ENCODE results near the gene KLK14. TPM values are rescaled to one million over a fixed set of nuclear protein-coding genes. Genes with fewer than 3 reads are reported as not detected.

KLK14 gene
- total RNA-seq, 3 donors from 2014 or later, result 0.79 to 1.4 (median 1.2) TPM

DNA sequence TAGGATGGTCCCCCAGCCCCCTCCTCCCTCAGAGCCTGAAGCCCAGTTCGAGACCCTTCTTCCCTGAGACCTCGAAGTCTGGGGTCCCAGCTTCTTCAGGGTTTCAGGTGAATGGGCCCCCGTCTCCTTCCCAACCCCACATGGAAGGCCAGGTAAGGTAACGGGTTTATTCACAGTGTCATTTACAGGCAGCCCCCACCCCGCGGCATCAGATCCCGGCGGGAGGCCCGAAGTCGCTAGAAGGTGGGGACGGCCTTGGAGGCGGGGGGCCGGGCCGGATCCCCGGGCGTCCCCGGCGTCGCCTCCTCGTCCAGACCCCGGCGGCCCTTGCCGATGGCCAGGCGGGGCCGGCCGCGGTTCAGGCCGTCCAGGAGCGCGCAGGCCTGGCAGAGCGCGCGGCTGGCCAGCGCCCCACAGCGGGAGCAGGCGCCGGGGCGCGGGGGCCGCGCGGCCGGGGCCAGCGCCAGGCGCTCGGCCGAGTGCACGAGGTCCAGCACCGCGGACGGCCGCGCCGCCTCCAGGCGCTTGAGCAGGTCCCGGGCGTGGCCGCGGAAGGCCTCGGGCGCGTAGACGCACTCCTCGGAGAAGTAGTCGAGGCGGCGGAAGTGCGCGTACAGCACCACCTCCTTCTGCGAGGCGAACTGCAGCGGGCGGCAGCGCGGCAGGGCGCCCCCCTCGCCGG is 15.8 kb upstream of the KLK14 start:
- Mint-ChIP-seq H3K36me3 (ENCODE audit: insufficient read depth) (peaks cover 26% of the 10 kb centered on the region), H3K9me3 (no peaks in the 10 kb centered on the region), H3K4me1 (ENCODE audit: low read depth) (peaks cover 23% of the 10 kb centered on the region), H3K27me3 (ENCODE audit: low read depth) (no peaks in the 10 kb centered on the region), H3K4me3 (peak overlapping the region; percentile 40)
- ATAC-seq, result peak; percentile 64 to 76
- peak; percentile 38 for DNase-seq

DNA sequence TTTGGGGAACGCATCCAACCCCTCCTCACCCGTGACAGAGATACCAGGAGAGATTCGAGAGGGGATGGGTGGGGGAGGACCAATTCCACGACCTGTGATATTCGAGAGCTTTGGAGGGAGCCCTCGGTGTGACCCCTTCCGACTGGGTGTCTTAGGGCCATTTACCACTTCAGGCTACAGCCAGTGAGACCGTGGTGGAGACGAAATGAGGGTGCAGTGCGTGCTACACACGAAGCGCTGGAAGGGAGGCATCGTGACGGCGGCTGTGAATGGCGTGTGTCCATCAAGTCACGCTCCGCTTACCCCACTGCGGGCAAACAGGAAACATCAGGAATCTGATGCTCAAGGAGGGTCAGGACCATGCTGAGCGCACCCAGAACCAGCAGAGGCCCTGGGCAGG is 15.1 kb upstream of the KLK14 start:
- ATAC-seq, result no peak
- Mint-ChIP-seq H3K9me3 (no peaks in the 10 kb centered on the region), H3K36me3 (ENCODE audit: insufficient read depth) (peaks cover 22% of the 10 kb centered on the region), H3K4me3 (no peak overlapping the region), H3K4me1 (ENCODE audit: low read depth) (peaks cover 22% of the 10 kb centered on the region), H3K27me3 (ENCODE audit: low read depth) (no peaks in the 10 kb centered on the region)
- no peak for DNase-seq

DNA sequence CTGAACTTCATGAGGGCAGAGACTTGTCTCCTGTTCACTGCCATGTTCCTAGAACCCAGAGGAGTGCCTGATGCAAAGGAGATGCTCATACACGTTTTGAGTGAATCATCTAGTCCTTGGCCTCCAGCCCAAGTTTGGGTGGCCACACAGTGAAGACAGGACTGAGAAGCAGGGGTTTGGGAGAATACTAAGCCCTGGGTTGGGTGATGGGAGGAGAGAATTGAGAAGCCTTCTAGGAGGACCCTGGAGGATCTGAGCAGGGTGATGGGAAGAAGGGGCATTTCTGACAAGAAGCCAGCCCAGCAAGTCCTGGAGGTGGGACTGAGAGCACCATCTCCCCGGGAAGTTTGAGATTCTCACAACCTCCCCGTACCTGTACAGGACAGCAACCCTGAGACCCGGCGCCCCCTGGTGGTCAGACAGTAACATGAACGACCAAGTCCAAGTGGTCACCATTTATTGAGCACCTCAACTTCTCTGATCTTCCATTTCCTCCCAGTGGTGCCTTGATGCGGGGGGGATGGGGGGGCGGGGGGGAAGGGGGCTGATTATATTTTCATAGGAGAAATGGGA is 14.6 kb upstream of the KLK14 start:
- H3K36me3 Mint-ChIP-seq (ENCODE audit: insufficient read depth), result peaks cover 17% of the 10 kb centered on the region
- ATAC-seq, result peak; percentile 47 to 55
- peak; percentile 70 for DNase-seq
- no peaks in the 10 kb centered on the region for H3K27me3 Mint-ChIP-seq (ENCODE audit: low read depth)
- no peaks in the 10 kb centered on the region for H3K9me3 Mint-ChIP-seq
- peaks cover 18% of the 10 kb centered on the region for H3K4me1 Mint-ChIP-seq (ENCODE audit: low read depth)
- no peak overlapping the region for H3K4me3 Mint-ChIP-seq

DNA sequence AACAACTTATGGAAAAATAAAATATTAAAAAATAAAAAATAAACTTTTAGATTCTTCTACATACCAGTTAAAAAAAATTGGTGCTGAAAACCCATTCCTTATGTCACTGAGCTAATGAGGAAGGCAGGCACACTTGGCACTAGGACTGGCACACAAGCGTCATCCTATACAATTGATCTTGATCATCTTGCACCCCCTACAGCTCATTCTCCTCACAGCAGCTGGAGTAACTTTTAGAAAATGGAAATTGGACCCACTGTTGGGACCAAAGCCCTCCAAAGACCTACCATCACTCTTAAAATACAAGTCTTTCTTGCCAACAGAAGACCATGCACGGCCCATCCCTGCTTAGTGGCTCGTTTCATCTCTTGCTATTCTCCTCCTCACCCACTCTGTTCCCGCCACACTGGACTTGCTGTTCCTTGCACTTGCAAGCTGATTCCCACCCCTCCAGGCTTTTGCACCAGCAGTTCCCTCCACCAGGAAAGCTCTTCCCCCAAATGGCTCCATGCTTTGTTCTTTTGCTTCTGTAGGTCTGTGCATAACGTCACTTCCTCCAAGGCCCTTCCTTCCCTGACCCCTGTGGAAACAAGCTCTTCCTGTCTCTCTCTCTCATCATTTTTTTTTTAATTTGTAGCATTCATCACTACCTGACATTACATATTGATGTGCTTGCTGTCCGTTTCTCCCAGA is 13.9 kb upstream of the KLK14 start:
- peaks cover 15% of the 10 kb centered on the region for H3K36me3 Mint-ChIP-seq (ENCODE audit: insufficient read depth)
- no peak overlapping the region for H3K4me3 Mint-ChIP-seq
- ATAC-seq, result no peak
- DNase-seq, result no peak
- H3K4me1 Mint-ChIP-seq (ENCODE audit: low read depth), result peaks cover 14% of the 10 kb centered on the region
- H3K9me3 Mint-ChIP-seq, result no peaks in the 10 kb centered on the region
- no peaks in the 10 kb centered on the region for H3K27me3 Mint-ChIP-seq (ENCODE audit: low read depth)

DNA sequence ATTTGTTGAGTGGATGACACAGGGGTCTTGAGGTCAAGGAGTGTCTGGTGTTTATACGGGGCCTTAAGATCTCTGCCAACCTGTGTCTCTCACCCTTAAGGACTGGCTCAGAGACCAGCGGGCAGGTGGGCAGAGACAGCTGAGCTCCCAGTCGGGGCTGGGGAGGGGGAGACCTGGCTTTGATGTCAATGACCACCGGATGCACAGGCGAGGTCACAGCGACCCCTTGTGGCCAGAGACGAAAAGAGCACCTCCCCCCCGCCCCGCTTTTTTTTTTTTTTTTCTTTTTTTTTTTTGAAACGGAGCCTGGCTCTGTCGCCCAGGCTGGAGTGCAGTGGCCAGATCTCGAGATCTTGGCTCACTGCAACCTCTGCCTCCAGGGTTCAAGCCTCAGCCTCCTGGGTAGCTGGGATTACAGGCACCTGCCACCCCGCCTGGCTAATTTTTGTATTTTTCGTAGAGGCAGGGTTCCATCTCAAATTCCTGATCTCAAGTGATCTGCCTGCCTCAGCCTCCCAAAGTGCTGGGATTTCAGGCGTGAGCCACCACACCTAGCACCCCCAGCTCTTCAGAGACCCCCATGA is 12.1 kb upstream of the KLK14 start:
- DNase-seq, result no peak
- H3K27me3 Mint-ChIP-seq (ENCODE audit: low read depth), result no peaks in the 10 kb centered on the region
- no peaks in the 10 kb centered on the region for H3K9me3 Mint-ChIP-seq
- H3K4me1 Mint-ChIP-seq (ENCODE audit: low read depth), result peaks cover 12% of the 10 kb centered on the region
- no peak overlapping the region for H3K4me3 Mint-ChIP-seq
- H3K36me3 Mint-ChIP-seq (ENCODE audit: insufficient read depth), result peaks cover 14% of the 10 kb centered on the region
- ATAC-seq, result no peak

DNA sequence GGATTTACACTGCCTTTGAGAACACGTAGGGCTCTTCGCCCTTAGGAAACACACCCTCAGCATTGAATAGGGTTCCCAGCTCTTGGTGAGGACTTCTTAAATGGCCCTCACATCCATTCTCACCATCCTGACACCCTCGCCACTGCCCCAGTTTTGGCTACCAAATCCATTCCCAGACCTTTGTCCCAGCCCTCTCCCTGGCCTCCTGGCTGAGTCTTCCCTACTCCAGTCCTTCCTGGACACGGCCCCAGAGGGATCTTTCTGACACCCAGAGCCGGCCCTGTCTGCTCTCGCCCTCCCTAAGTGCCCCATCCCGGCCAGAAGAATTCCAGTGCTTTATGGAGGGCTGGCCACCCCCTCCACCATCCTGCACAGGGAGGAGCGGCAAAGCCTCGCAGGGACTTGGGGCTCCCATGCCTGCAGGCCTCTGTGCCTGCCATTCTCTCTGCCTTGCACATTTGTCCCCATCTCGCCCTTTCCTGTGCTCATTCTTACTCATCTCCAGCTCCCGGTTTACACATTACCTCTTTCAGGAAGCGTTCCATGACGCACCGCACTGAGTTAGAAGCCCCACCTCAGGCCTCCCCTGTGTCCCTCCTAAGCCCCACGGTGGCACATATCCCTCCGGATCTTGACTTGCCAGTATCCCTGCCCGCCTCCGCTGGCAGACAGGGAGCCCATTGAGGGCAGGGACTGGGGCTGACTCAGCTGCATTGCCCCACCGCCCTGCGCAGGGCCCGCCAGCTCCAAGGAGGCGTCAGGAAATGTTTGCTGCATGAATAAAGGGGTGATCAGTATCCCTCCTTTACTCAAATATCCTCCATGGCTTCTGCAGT is 11.0 kb upstream of the KLK14 start:
- H3K27me3 Mint-ChIP-seq (ENCODE audit: low read depth), result no peaks in the 10 kb centered on the region
- no peak overlapping the region for H3K4me3 Mint-ChIP-seq
- H3K4me1 Mint-ChIP-seq (ENCODE audit: low read depth), result peaks cover 10% of the 10 kb centered on the region
- ATAC-seq (no peak), DNase-seq (no peak)
- peaks cover 10% of the 10 kb centered on the region for H3K36me3 Mint-ChIP-seq (ENCODE audit: insufficient read depth)
- no peaks in the 10 kb centered on the region for H3K9me3 Mint-ChIP-seq

DNA sequence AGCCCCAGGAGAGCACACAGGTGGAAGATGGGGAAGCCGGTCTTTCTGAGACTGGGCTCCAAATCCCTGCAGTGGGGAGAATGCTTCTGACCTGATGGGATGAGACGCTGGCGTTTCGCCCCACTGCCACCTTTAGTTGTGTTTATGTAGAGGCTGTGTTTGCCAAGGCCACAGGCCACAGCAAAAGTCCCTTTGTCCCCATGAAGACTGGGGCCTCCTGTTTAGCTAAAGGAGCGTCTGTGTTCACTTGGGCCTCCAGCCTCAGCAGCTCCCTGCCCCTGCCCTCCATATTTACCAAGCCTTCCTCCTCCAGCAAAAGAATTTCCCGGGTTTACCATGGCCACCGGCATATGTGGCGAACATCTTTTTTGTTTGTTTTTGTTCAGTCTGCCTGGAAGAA is 10.4 kb upstream of the KLK14 start:
- DNase-seq, result no peak
- no peak for ATAC-seq
- H3K9me3 Mint-ChIP-seq, result no peaks in the 10 kb centered on the region
- peaks cover 10% of the 10 kb centered on the region for H3K4me1 Mint-ChIP-seq (ENCODE audit: low read depth)
- H3K27me3 Mint-ChIP-seq (ENCODE audit: low read depth), result no peaks in the 10 kb centered on the region
- peaks cover 10% of the 10 kb centered on the region for H3K36me3 Mint-ChIP-seq (ENCODE audit: insufficient read depth)
- no peak overlapping the region for H3K4me3 Mint-ChIP-seq

DNA sequence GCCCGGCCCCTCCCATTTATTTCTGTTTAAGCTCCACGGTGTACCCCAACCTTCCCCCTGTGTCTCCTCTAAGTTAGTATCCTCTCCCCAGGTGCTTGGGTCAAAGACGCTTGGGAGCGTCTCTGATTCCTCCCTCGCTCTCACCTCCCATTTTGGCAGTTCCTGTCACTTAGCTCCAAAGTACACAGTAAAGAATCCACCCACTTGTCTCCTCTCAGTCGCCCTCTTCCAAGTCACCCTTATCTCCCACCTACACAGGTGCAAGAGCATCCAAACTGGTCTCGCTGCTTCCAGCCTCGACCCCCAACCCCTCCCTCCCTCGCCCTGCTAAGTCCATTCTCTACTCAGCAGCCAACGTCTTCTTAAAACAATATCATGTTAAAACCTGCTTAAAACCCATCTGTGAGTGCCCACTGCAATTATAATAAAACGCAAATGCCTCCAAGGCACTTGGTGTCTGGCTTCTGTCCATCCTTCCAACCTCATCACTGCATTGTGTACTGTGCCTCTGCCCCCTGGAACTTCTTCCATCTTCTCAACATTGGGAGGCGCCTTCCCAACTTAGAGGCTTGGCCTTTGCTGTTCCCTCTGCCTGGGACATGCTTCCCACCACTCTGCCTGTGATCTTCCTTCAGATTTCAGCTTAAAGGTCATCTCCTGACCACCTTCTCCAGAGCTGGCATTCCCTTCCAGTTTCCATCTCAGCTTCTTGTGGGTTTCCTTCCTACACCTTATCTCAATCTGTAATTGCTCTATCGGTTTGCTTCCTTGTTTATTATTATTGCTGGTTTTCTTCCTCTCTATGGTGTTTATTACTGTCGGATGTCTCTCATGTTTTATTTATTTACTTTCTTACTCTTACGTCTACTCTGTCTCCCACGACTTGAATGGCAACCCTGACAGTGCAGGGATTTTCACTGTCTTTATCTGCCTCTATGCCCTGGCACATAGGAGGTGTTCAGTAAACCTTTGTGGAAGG is 9.5 kb upstream of the KLK14 start:
- no peak for ATAC-seq
- peaks cover 7% of the 10 kb centered on the region for H3K4me1 Mint-ChIP-seq (ENCODE audit: low read depth)
- H3K27me3 Mint-ChIP-seq (ENCODE audit: low read depth), result no peaks in the 10 kb centered on the region
- H3K36me3 Mint-ChIP-seq (ENCODE audit: insufficient read depth), result peaks cover 7% of the 10 kb centered on the region
- no peaks in the 10 kb centered on the region for H3K9me3 Mint-ChIP-seq
- no peak for DNase-seq
- no peak overlapping the region for H3K4me3 Mint-ChIP-seq

DNA sequence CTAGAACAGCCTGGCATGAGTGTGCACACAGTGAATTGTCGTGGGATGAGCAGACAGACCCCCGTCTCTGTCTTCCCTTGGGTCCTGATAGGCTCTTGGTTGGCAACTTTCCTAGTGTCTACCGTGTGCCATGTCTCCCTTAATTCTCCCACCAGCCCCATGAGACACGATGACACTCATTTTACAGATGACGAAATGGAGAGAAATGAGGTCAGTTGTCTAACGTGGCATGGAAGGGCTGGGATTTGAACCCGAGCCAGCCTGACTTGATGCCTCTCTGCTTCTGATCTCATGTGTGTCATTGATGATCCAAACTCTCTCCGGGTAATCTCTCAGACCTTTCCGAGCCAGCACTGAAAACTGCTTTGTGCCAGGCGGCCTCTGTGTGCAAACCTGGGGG is 8.4 kb upstream of the KLK14 start:
- no peaks in the 10 kb centered on the region for H3K9me3 Mint-ChIP-seq
- no peaks in the 10 kb centered on the region for H3K27me3 Mint-ChIP-seq (ENCODE audit: low read depth)
- H3K36me3 Mint-ChIP-seq (ENCODE audit: insufficient read depth), result peaks cover 4% of the 10 kb centered on the region
- DNase-seq (no peak), ATAC-seq (no peak)
- H3K4me3 Mint-ChIP-seq, result no peak overlapping the region
- no peaks in the 10 kb centered on the region for H3K4me1 Mint-ChIP-seq (ENCODE audit: low read depth)

DNA sequence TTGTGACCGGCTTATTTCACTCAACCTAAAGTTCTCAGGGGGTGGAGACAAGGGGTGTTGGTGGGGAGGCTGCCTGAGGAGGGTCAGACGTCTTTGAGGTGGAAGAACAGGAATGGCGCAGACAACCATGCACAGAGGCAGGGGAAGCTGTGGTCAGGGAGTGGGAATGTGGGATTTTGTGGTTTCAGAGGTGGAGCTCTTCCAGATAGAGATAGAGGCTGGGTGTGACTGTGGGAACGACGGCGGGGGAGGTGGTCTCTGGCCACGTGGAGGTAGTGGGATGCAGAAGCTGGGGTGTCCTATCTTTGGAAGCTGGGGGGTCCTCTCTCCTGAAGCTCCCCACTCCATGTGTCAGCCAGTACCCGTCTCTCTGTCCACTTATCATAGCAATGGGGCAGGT is 7.8 kb upstream of the KLK14 start:
- DNase-seq, result no peak
- Mint-ChIP-seq H3K4me1 (ENCODE audit: low read depth) (no peaks in the 10 kb centered on the region), H3K4me3 (no peak overlapping the region), H3K36me3 (ENCODE audit: insufficient read depth) (peaks cover 4% of the 10 kb centered on the region), H3K9me3 (no peaks in the 10 kb centered on the region), H3K27me3 (ENCODE audit: low read depth) (no peaks in the 10 kb centered on the region)
- no peak for ATAC-seq

DNA sequence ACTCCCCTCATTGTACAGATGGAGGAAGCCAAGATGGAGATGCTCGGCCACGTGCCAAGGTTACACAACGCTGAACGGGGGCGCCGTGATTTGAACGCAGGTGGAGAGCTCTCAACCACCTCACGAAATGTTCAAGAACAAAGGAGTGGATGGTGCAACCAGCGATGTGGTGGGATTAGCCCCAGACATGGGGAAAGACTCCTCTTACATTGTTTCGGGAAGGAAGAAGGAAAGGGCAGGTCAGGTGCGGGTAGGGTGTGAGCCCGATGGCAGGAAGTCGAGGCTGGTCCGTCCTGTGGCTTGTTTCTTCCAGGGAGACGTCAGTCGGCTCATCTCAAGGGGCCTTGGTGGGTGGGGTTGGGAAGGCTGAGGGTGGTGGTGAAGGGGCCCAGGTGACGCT is 7.1 kb upstream of the KLK14 start:
- ATAC-seq (no peak), DNase-seq (no peak)
- H3K4me3 Mint-ChIP-seq, result no peak overlapping the region
- no peaks in the 10 kb centered on the region for H3K4me1 Mint-ChIP-seq (ENCODE audit: low read depth)
- H3K27me3 Mint-ChIP-seq (ENCODE audit: low read depth), result no peaks in the 10 kb centered on the region
- H3K9me3 Mint-ChIP-seq, result no peaks in the 10 kb centered on the region
- peaks cover 4% of the 10 kb centered on the region for H3K36me3 Mint-ChIP-seq (ENCODE audit: insufficient read depth)

DNA sequence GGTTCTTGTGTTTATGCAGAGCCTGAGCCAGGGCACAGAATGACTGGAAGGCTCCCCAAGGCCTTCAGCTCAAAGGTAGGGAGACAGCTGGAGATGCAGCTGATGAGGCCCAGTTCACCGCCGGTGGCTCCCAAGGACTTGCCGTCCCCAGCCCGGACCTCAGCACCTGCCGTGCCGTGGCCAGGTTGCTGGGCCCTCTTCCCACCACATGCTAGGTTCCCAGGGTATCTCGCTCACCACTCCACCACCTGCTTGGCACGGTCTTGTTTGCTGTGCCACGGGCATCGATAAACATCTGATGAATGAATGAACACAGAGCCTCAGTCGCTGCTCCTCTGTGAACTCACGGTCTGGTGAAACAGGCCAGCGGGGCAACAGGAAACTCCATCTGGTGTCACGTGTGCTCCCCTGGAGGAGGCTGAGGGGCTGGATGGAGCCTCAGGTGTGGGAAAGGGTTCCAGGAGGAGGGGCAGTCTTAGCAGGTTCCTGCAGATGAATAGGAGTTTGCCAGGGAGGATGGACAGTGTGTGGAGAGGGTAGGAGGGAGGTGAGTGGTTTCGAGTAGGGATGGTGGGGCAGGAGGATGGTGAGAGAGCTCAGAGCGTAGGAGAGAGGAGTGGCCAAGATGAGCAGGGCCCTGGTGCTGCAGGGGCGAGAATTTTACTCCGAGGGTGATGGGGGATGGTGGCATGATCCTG is 3.6 kb upstream of the KLK14 start:
- Mint-ChIP-seq H3K36me3 (ENCODE audit: insufficient read depth) (peaks cover 6% of the 10 kb centered on the region), H3K9me3 (no peaks in the 10 kb centered on the region), H3K27me3 (ENCODE audit: low read depth) (peaks cover 8% of the 10 kb centered on the region), H3K4me1 (ENCODE audit: low read depth) (no peaks in the 10 kb centered on the region), H3K4me3 (no peak overlapping the region)
- no peak for DNase-seq
- ATAC-seq, result no peak

DNA sequence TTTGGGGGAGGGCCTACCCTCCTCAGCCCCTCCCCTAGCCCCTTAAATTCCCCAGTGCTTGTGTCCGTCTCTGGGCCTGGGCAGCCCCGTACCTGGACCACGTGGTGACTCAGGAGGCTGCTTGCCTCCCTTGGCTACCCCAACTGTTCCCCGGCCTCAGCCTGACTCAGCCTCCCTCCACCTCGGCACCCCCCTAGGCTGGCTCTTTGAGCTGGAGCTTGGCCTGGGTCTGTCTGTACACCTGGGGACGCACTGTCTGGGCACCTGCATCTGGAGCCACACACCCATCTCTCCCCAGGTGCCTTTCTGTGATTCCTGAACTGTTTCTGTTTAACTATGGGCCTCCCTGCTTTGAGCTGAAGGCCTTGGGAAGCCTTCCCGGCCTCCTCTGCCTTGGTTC is 1.8 kb upstream of the KLK14 start:
- no peak overlapping the region for H3K4me3 Mint-ChIP-seq
- no peaks in the 10 kb centered on the region for H3K9me3 Mint-ChIP-seq
- DNase-seq (no peak), ATAC-seq (no peak)
- H3K36me3 Mint-ChIP-seq (ENCODE audit: insufficient read depth), result peaks cover 6% of the 10 kb centered on the region
- H3K4me1 Mint-ChIP-seq (ENCODE audit: low read depth), result no peaks in the 10 kb centered on the region
- peaks cover 8% of the 10 kb centered on the region for H3K27me3 Mint-ChIP-seq (ENCODE audit: low read depth)
